Immature natural killer cell (primary cell): ENCODE data around the gene CAP2. TPM values are rescaled to one million over a fixed set of nuclear protein-coding genes. Genes with fewer than 3 reads are reported as not detected.
A peak's percentile ranks its signal among the peaks of the same experiment; 100 is the strongest.
"Not testable (repeated sequence)": the region's sequence is repeated elsewhere in the genome, so short reads cannot be mapped to it uniquely, and the experiment has no call there.

Experiments
- DNase-seq, 3 donors: peaks; one replicate each; pipeline ENCODE4 v3.0.0; 2022; ENCODE audit warnings: mixed read lengths in 1 of 3
- H3K27ac Mint-ChIP-seq, 6 donors: one replicate each; pipeline ENCODE4 v1.8.0; 2020; ENCODE audit warnings: mixed read lengths in 6 of 6, mild to moderate bottlenecking in 5 of 6, inconsistent platforms in 4 of 6, moderate library complexity in 3 of 6
- H3K27me3 Mint-ChIP-seq, 3 donors: one replicate each; pipeline ENCODE4 v1.8.0; 2020 to 2021; ENCODE audit warnings: low read depth in 3 of 3, mild to moderate bottlenecking in 3 of 3, mixed read lengths in 3 of 3, moderate library complexity in 3 of 3, inconsistent platforms in 1 of 3
- H3K36me3 Mint-ChIP-seq, 3 donors: one replicate each; pipeline ENCODE4 v1.8.0; 2020; ENCODE audit warnings: mixed read lengths in 3 of 3, inconsistent platforms in 2 of 3, mild to moderate bottlenecking in 2 of 3
- H3K4me1 Mint-ChIP-seq, 2 donors: one replicate each; pipeline ENCODE4 v1.8.0; 2020; ENCODE audit warnings: inconsistent platforms in 2 of 2, mild to moderate bottlenecking in 2 of 2, mixed read lengths in 2 of 2, moderate library complexity in 1 of 2
- H3K4me3 Mint-ChIP-seq, 5 donors: one replicate each; pipeline ENCODE4 v1.8.0; 2020; ENCODE audit warnings: mild to moderate bottlenecking in 5 of 5, mixed read lengths in 5 of 5, inconsistent platforms in 3 of 5, moderate library complexity in 3 of 5
- H3K9me3 Mint-ChIP-seq, 6 donors: one replicate each; pipeline ENCODE4 v1.8.0; 2020; ENCODE audit warnings: mild to moderate bottlenecking in 6 of 6, mixed read lengths in 6 of 6, inconsistent platforms in 4 of 6, moderate library complexity in 3 of 6
- polyA plus RNA-seq, 3 donors: library from polyadenylated mRNA; unstranded; fragments of 300-500 nt; fragmentation: Illumina TruSeq; gene quantifications; one replicate each; pipeline ENCODE4 v1.2.3, GENCODE V29; 2021

Gene CAP2
- polyA plus RNA-seq, 3 donors from 2014 or later: not detected

GRCh38 chr6:17519120-17519519, 125.7 kb downstream of the CAP2 start:
- no peak for DNase-seq
- Mint-ChIP-seq H3K9me3 (no peaks in the 10 kb centered on the region), H3K27me3 (peaks cover 2 to 13% (median 10%) of the 10 kb centered on the region in 3 donors), H3K4me1 (no peaks in the 10 kb centered on the region), H3K36me3 (no peaks in the 10 kb centered on the region), H3K27ac (no peak overlapping the region), H3K4me3 (no peak overlapping the region)

GRCh38 chr6:17525637-17526036, 132.2 kb downstream of the CAP2 start:
- Mint-ChIP-seq H3K9me3 (no peaks in the 10 kb centered on the region), H3K4me1 (no peaks in the 10 kb centered on the region), H3K27ac (no peak overlapping the region), H3K36me3 (no peaks in the 10 kb centered on the region), H3K27me3 (peaks cover 0 to 8% (median 7%) of the 10 kb centered on the region in 3 donors), H3K4me3 (no peak overlapping the region)
- no peak for DNase-seq

- Mint-ChIP-seq H3K9me3 (no peaks in the 10 kb centered on the region), H3K4me3 (no peak overlapping the region), H3K27ac (no peak overlapping the region), H3K4me1 (no peaks in the 10 kb centered on the region), H3K36me3 (no peaks in the 10 kb centered on the region), H3K27me3 (peaks cover 0 to 11% (median 5%) of the 10 kb centered on the region in 3 donors)
- DNase-seq: no peak
Measured at GRCh38 chr6:17527076-17527475, 133.7 kb downstream of the CAP2 start.

GRCh38 chr6:17530321-17530835, 137.0 kb downstream of the CAP2 start:
- peaks cover 4 to 5% (median 5%) of the 10 kb centered on the region in 3 donors for H3K27me3 Mint-ChIP-seq
- no peak overlapping the region for H3K4me3 Mint-ChIP-seq
- H3K9me3 Mint-ChIP-seq: no peaks in the 10 kb centered on the region
- H3K4me1 Mint-ChIP-seq: no peaks in the 10 kb centered on the region
- no peak overlapping the region for H3K27ac Mint-ChIP-seq
- no peaks in the 10 kb centered on the region for H3K36me3 Mint-ChIP-seq
- no peak for DNase-seq

- H3K4me3 Mint-ChIP-seq: no peak overlapping the region
- H3K27ac Mint-ChIP-seq: no peak overlapping the region
- no peaks in the 10 kb centered on the region for H3K4me1 Mint-ChIP-seq
- H3K27me3 Mint-ChIP-seq: peaks cover 0 to 5% (median 4%) of the 10 kb centered on the region in 3 donors
- H3K36me3 Mint-ChIP-seq: no peaks in the 10 kb centered on the region
- no peak for DNase-seq
- no peaks in the 10 kb centered on the region for H3K9me3 Mint-ChIP-seq
Measured at GRCh38 chr6:17536586-17536985, 143.2 kb downstream of the CAP2 start.

- Mint-ChIP-seq H3K27ac (no peak overlapping the region), H3K27me3 (peaks cover 2 to 9% (median 8%) of the 10 kb centered on the region in 3 donors), H3K4me3 (no peak overlapping the region), H3K9me3 (peaks cover 0 to 2% (median 0%) of the 10 kb centered on the region in 6 donors), H3K36me3 (no peaks in the 10 kb centered on the region), H3K4me1 (no peaks in the 10 kb centered on the region)
- no peak for DNase-seq
Measured at GRCh38 chr6:17542243-17542642, 148.8 kb downstream of the CAP2 start.

- H3K36me3 Mint-ChIP-seq, DNase-seq, H3K4me3 Mint-ChIP-seq, H3K27ac Mint-ChIP-seq, H3K9me3 Mint-ChIP-seq, H3K4me1 Mint-ChIP-seq: not testable (repeated sequence)
- H3K27me3 Mint-ChIP-seq: peaks cover 0 to 12% (median 9%) of the 10 kb centered on the region in 3 donors
Measured at GRCh38 chr6:17545681-17546080, 152.3 kb downstream of the CAP2 start.

- Mint-ChIP-seq H3K4me1 (no peaks in the 10 kb centered on the region), H3K27me3 (peaks cover 0 to 8% (median 3%) of the 10 kb centered on the region in 3 donors), H3K27ac (no peak overlapping the region), H3K36me3 (no peaks in the 10 kb centered on the region), H3K4me3 (no peak overlapping the region), H3K9me3 (no peaks in the 10 kb centered on the region)
- no peak for DNase-seq
Measured at GRCh38 chr6:17551383-17551958, 158.1 kb downstream of the CAP2 start.

- peaks cover 0 to 3% (median 0%) of the 10 kb centered on the region in 3 donors for H3K27me3 Mint-ChIP-seq
Measured at GRCh38 chr6:17552861-17553260, 159.5 kb downstream of the CAP2 start.

GRCh38 chr6:17556014-17556413, 162.6 kb downstream of the CAP2 start:
- Mint-ChIP-seq H3K4me3 (no peak overlapping the region), H3K4me1 (no peaks in the 10 kb centered on the region), H3K27me3 (peaks cover 1 to 5% (median 5%) of the 10 kb centered on the region in 3 donors), H3K9me3 (no peaks in the 10 kb centered on the region), H3K36me3 (no peaks in the 10 kb centered on the region), H3K27ac (no peak overlapping the region)
- no peak for DNase-seq

More at GRCh38 chr6:17552861-17553260, 159.5 kb downstream of the CAP2 start:
- Mint-ChIP-seq H3K9me3 (no peaks in the 10 kb centered on the region), H3K27ac (no peak overlapping the region), H3K4me3 (no peak overlapping the region), H3K4me1 (no peaks in the 10 kb centered on the region), H3K36me3 (no peaks in the 10 kb centered on the region)
- no peak for DNase-seq

GRCh38 chr6:17562636-17563035, 169.2 kb downstream of the CAP2 start:
- no peak overlapping the region for H3K27ac Mint-ChIP-seq
- H3K27me3 Mint-ChIP-seq: peaks cover 1 to 7% (median 5%) of the 10 kb centered on the region in 3 donors
- peaks cover 0 to 9% (median 2%) of the 10 kb centered on the region in 6 donors for H3K9me3 Mint-ChIP-seq
- no peak for DNase-seq
- peaks cover 0 to 4% (median 0%) of the 10 kb centered on the region in 3 donors for H3K36me3 Mint-ChIP-seq
- no peaks in the 10 kb centered on the region for H3K4me1 Mint-ChIP-seq
- no peak overlapping the region for H3K4me3 Mint-ChIP-seq

GRCh38 chr6:17565399-17565798, 172.0 kb downstream of the CAP2 start:
- no peak overlapping the region for H3K4me3 Mint-ChIP-seq
- H3K27me3 Mint-ChIP-seq: peaks cover 2 to 8% (median 7%) of the 10 kb centered on the region in 3 donors
- peaks cover 0 to 4% (median 0%) of the 10 kb centered on the region in 3 donors for H3K36me3 Mint-ChIP-seq
- no peak overlapping the region for H3K27ac Mint-ChIP-seq
- no peaks in the 10 kb centered on the region for H3K4me1 Mint-ChIP-seq
- no peak for DNase-seq
- peaks cover 0 to 9% (median 2%) of the 10 kb centered on the region in 6 donors for H3K9me3 Mint-ChIP-seq

- no peak for DNase-seq
- H3K36me3 Mint-ChIP-seq: peaks cover 0 to 5% (median 5%) of the 10 kb centered on the region in 3 donors
- peaks cover 0 to 8% (median 4%) of the 10 kb centered on the region in 6 donors for H3K9me3 Mint-ChIP-seq
- H3K4me3 Mint-ChIP-seq: no peak overlapping the region
- H3K27me3 Mint-ChIP-seq: peaks cover 3 to 9% (median 3%) of the 10 kb centered on the region in 3 donors
- no peaks in the 10 kb centered on the region for H3K4me1 Mint-ChIP-seq
- no peak overlapping the region for H3K27ac Mint-ChIP-seq
Measured at GRCh38 chr6:17574866-17575560, 181.6 kb downstream of the CAP2 start.

GRCh38 chr6:17577059-17577458, 183.7 kb downstream of the CAP2 start:
- no peak for DNase-seq
- H3K27me3 Mint-ChIP-seq: peaks cover 2 to 9% (median 3%) of the 10 kb centered on the region in 3 donors
- H3K27ac Mint-ChIP-seq: peak overlapping the region in 1 of 6 donors; percentile 60
- H3K4me1 Mint-ChIP-seq: peaks cover 4 to 6% of the 10 kb centered on the region in 2 donors
- no peak overlapping the region for H3K4me3 Mint-ChIP-seq
- peaks cover 0 to 5% (median 5%) of the 10 kb centered on the region in 3 donors for H3K36me3 Mint-ChIP-seq
- peaks cover 0 to 8% (median 4%) of the 10 kb centered on the region in 6 donors for H3K9me3 Mint-ChIP-seq
